Fibroblast of villous mesenchyme (primary cell): ENCODE measurements around the gene ASPSCR1. TPM values are rescaled to one million over a fixed set of nuclear protein-coding genes. Genes with fewer than 3 reads are reported as not detected.

Source experiments
- DNase-seq: peaks from one replicate; pipeline ENCODE4 v3.0.0-alpha.2; 2010; ENCODE audit warnings: low read depth
- H3K4me3 ChIP-seq: 2 replicates; pipeline ENCODE4 v1.5.1; 2011; ENCODE audit warnings: low read depth, mild to moderate bottlenecking, low read length
- CTCF ChIP-seq: IDR thresholded peaks from 2 replicates; pipeline ENCODE4 v1.5.1; 2012; ENCODE audit warnings: low read depth, mild to moderate bottlenecking, low read length; ENCODE audit not compliant: insufficient read depth
- total RNA-seq: library from RNA; depleted of rRNA; stranded (reverse); fragments of >200 nt; gene quantifications from 2 replicates; pipeline ENCODE4 v1.2.3, GENCODE V29; 2012

The ASPSCR1 gene
- total RNA-seq, 1 donor = 28.5 TPM

- TF ChIP-seq CTCF = no peak
- DNase-seq = no peak
- no peak overlapping the region for H3K4me3 ChIP-seq
Observed at GRCh38 chr17:81931189-81931556, 46.3 kb upstream of the ASPSCR1 start.

GRCh38 chr17:81931557-81932332, 45.7 kb upstream of the ASPSCR1 start:
- no peak overlapping the region for H3K4me3 ChIP-seq
- DNase-seq = no peak
- TF ChIP-seq CTCF = no peak

- no peak for TF ChIP-seq CTCF
- DNase-seq = no peak
- H3K4me3 ChIP-seq = no peak overlapping the region
Observed at GRCh38 chr17:81932333-81932983, 45.0 kb upstream of the ASPSCR1 start.

GRCh38 chr17:81933178-81933699, 44.2 kb upstream of the ASPSCR1 start:
- DNase-seq = no peak
- no peak for TF ChIP-seq CTCF
- no peak overlapping the region for H3K4me3 ChIP-seq

- H3K4me3 ChIP-seq = no peak overlapping the region
- no peak for DNase-seq
- no peak for TF ChIP-seq CTCF
Observed at GRCh38 chr17:81934098-81934757, 43.2 kb upstream of the ASPSCR1 start.

- no peak overlapping the region for H3K4me3 ChIP-seq
Observed at GRCh38 chr17:81934850-81935708, 42.4 kb upstream of the ASPSCR1 start.

More at GRCh38 chr17:81934850-81935708, 42.4 kb upstream of the ASPSCR1 start:
- TF ChIP-seq CTCF = no peak
- DNase-seq = no peak
